HepG2 (cell line): ENCODE data around the gene ARHGEF10L. TPM values are rescaled to one million over a fixed set of nuclear protein-coding genes. Genes with fewer than 3 reads are reported as not detected.

Source experiments
- CC2D1A ChIP-seq: sonication (generic); formaldehyde crosslinking; IDR thresholded peaks from 2 replicates; pipeline ENCODE4 v1.8.1; 2023; ENCODE audit warnings: mild to moderate bottlenecking, missing genetic modification reagents
- GATAD2A ChIP-seq: IDR thresholded peaks from 2 replicates; pipeline ENCODE4 v1.6.1; 2016
- ISX ChIP-seq: sonication (generic); formaldehyde crosslinking; conservative IDR thresholded peaks from 2 replicates; pipeline ENCODE4 v1.5.0; 2020; ENCODE audit warnings: missing genetic modification reagents
- MAF1 ChIP-seq: sonication (generic); formaldehyde crosslinking; IDR thresholded peaks from 2 replicates; pipeline ENCODE4 v1.5.0; 2020; ENCODE audit warnings: missing genetic modification reagents, borderline replicate concordance
- NFIC ChIP-seq: IDR thresholded peaks from 2 replicates; pipeline ENCODE4 v1.6.1; 2012; ENCODE audit warnings: mild to moderate bottlenecking, low read length, inconsistent platforms
- POLR2G ChIP-seq: fragments of 200-400 bp; formaldehyde crosslinking; IDR thresholded peaks from 2 replicates; pipeline ENCODE4 v1.6.1; 2018; ENCODE audit warnings: mild to moderate bottlenecking, low read depth, low read length, moderate library complexity
- RBFOX2 ChIP-seq: fragments of 200-400 bp; formaldehyde crosslinking; IDR thresholded peaks from 2 replicates; pipeline ENCODE4 v1.6.1; 2017; ENCODE audit warnings: low read depth, mild to moderate bottlenecking, low read length
- SYNCRIP ChIP-seq: fragments of 200-400 bp; formaldehyde crosslinking; IDR thresholded peaks from 2 replicates; pipeline ENCODE4 v1.6.1; 2018; ENCODE audit warnings: mild to moderate bottlenecking, low read depth, low read length; ENCODE audit not compliant: insufficient read depth
- TBL1XR1 ChIP-seq: fragments of 150-350 bp; IDR thresholded peaks from 2 replicates; pipeline ENCODE4 v1.6.1; 2014; ENCODE audit warnings: borderline replicate concordance, low read length; ENCODE audit not compliant: partially characterized antibody
- TGIF2 ChIP-seq: IDR thresholded peaks from 2 replicates; pipeline ENCODE4 v1.6.1; 2016; ENCODE audit warnings: control low read depth, missing compliant biosample characterization
- YEATS2 ChIP-seq: sonication (generic); formaldehyde crosslinking; IDR thresholded peaks from 2 replicates; pipeline ENCODE4 v1.4.0; 2020; ENCODE audit warnings: missing genetic modification reagents, borderline replicate concordance
- ZNF446 ChIP-seq: sonication (generic); formaldehyde crosslinking; IDR thresholded peaks from 2 replicates; pipeline ENCODE4 v1.5.0; 2020; ENCODE audit warnings: mild to moderate bottlenecking, missing genetic modification reagents
- ZNF616 ChIP-seq: sonication (generic); formaldehyde crosslinking; IDR thresholded peaks from 2 replicates; pipeline ENCODE4 v1.5.0; 2020; ENCODE audit warnings: low read depth, mild to moderate bottlenecking, missing genetic modification reagents
- polyA plus RNA-seq, 8 experiments: library from polyadenylated mRNA; depleted of rRNA in 3 of 8; stranded (reverse) in 7 of 8; unstranded in 1 of 8; fragments of >200 nt; fragmentation: Illumina TruSeq in 4 of 8; extraction: Trizol in 4 of 8; gene quantifications; 2 replicates each; pipeline versions ENCODE4 v1.2.1 to v1.2.3, GENCODE V29; 2011 to 2016; ENCODE audit warnings: low read depth in 4 of 8, missing spikeins in 1 of 8, mixed read lengths in 1 of 8; ENCODE audit not compliant: insufficient read depth in 1 of 8
- total RNA-seq, 5 experiments: library from RNA; depleted of rRNA; stranded (reverse); fragments of >200 nt; fragmentation: Illumina TruSeq; extraction: Trizol; gene quantifications; 2 replicates each; pipeline ENCODE4 v1.2.3, GENCODE V29; 2016; ENCODE audit warnings: low read depth in 1 of 5
- TF ChIP-seq, protein P1 (sequence below): sonication (generic); formaldehyde crosslinking; IDR thresholded peaks from 2 replicates; pipeline ENCODE4 v1.5.1; 2020; ENCODE audit warnings: missing genetic modification reagents, mild to moderate bottlenecking, borderline replicate concordance
- TF ChIP-seq, protein P2 (sequence below): sonication (generic); formaldehyde crosslinking; IDR thresholded peaks from 2 replicates; pipeline ENCODE4 v1.5.1; 2020; ENCODE audit warnings: mild to moderate bottlenecking, moderate library complexity, missing genetic modification reagents
- TF ChIP-seq, protein P3 (sequence below): sonication (generic); formaldehyde crosslinking; IDR thresholded peaks from 2 replicates; pipeline ENCODE4 v1.4.0; 2020; ENCODE audit warnings: mild to moderate bottlenecking, missing genetic modification reagents
- TF ChIP-seq, protein P4 (sequence below): sonication (generic); formaldehyde crosslinking; conservative IDR thresholded peaks from 2 replicates; pipeline ENCODE4 v1.4.0; 2020; ENCODE audit warnings: missing genetic modification reagents

The ARHGEF10L gene
- total and polyA plus RNA-seq, 2 of the 13 experiments (the other 11 are each of a cell fraction or from before 2014, with no cell fraction given), result 46.5 to 78.3 TPM

DNA sequence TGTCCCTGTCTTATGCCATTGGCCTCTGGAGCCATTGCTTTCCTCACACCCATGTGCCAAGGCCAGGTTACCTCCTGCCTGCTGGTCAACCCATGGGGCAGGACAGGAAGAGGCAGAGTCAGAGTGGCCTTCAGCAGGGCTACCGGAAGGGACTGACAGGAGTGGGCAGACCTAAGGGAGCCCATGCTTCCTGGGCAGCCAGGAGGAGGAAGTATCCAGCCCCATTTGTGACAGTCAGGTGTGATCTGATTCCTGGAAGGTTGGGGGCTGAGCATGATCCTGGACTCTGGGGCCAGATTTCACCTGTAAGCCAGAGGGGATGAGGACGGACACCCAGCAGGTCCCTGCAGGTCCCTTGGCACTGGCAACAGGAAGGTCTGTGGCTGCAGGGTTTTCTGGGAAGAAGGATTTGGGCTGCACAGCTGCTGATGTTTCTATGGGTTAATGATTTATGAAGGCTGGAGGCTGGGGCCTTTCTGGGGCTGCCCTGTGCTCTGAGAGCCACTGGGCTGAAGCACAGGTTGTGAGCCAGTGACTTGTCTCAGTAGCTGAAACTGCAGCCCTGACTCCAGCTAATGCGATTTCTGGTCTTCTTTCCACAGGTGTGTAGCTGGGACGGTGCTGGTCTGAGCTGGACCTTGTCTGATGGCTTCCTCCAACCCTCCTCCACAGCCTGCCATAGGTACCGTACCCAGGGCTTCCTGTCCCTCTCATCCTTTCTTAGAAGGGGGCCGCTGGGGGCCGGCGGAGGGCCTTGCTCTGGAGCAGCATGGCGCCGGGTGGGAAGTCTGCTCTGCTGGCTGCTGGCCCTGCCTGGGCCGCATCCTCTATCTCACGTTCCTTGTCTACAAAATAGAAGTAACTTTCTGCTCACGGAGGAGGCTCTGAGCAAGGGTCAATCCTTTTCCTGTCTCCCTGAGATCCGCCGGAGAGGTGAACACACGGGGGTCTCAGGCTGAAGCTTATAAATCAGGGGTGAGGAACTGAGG, 40.7 kb downstream of the ARHGEF10L start (continued):
- TF ChIP-seq, protein P1, sequence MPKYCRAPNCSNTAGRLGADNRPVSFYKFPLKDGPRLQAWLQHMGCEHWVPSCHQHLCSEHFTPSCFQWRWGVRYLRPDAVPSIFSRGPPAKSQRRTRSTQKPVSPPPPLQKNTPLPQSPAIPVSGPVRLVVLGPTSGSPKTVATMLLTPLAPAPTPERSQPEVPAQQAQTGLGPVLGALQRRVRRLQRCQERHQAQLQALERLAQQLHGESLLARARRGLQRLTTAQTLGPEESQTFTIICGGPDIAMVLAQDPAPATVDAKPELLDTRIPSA (CRISPR knock-in tag), result no peak; the same call in 1 of the 2 replicates
- peak; percentile 67 for TF ChIP-seq GATAD2A (CRISPR knock-in tag)
- peak; percentile 98 for TF ChIP-seq POLR2G
- no peak for TF ChIP-seq SYNCRIP
- TF ChIP-seq TGIF2 (CRISPR knock-in tag), result no peak; the same call in none of the 2 replicates
- no peak for TF ChIP-seq NFIC
- TF ChIP-seq RBFOX2, result peak; percentile 52; the same call in 1 of the 2 replicates
- 0 out of 2 replicates have a peak, but pooled peaks have one; percentile 59 for TF ChIP-seq MAF1 (CRISPR knock-in tag)
- no peak for TF ChIP-seq CC2D1A (CRISPR knock-in tag)
- peak; percentile 34 for TF ChIP-seq TBL1XR1
- peak; percentile 43; the same call in 1 of the 2 replicates for TF ChIP-seq YEATS2 (CRISPR knock-in tag)
- TF ChIP-seq, protein P2, sequence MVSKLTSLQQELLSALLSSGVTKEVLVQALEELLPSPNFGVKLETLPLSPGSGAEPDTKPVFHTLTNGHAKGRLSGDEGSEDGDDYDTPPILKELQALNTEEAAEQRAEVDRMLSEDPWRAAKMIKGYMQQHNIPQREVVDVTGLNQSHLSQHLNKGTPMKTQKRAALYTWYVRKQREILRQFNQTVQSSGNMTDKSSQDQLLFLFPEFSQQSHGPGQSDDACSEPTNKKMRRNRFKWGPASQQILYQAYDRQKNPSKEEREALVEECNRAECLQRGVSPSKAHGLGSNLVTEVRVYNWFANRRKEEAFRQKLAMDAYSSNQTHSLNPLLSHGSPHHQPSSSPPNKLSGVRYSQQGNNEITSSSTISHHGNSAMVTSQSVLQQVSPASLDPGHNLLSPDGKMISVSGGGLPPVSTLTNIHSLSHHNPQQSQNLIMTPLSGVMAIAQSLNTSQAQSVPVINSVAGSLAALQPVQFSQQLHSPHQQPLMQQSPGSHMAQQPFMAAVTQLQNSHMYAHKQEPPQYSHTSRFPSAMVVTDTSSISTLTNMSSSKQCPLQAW (CRISPR knock-in tag), result peak; percentile 99
- TF ChIP-seq ISX (CRISPR knock-in tag), result 0 out of 2 replicates have a peak, but pooled peaks have one; percentile 35
- peak; percentile 53; the same call in 1 of the 2 replicates for TF ChIP-seq ZNF616 (CRISPR knock-in tag)
- no peak for TF ChIP-seq ZNF446 (CRISPR knock-in tag)
- TF ChIP-seq, protein P3, sequence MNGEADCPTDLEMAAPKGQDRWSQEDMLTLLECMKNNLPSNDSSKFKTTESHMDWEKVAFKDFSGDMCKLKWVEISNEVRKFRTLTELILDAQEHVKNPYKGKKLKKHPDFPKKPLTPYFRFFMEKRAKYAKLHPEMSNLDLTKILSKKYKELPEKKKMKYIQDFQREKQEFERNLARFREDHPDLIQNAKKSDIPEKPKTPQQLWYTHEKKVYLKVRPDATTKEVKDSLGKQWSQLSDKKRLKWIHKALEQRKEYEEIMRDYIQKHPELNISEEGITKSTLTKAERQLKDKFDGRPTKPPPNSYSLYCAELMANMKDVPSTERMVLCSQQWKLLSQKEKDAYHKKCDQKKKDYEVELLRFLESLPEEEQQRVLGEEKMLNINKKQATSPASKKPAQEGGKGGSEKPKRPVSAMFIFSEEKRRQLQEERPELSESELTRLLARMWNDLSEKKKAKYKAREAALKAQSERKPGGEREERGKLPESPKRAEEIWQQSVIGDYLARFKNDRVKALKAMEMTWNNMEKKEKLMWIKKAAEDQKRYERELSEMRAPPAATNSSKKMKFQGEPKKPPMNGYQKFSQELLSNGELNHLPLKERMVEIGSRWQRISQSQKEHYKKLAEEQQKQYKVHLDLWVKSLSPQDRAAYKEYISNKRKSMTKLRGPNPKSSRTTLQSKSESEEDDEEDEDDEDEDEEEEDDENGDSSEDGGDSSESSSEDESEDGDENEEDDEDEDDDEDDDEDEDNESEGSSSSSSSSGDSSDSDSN (CRISPR knock-in tag), result peak; percentile 58
- TF ChIP-seq, protein P4, sequence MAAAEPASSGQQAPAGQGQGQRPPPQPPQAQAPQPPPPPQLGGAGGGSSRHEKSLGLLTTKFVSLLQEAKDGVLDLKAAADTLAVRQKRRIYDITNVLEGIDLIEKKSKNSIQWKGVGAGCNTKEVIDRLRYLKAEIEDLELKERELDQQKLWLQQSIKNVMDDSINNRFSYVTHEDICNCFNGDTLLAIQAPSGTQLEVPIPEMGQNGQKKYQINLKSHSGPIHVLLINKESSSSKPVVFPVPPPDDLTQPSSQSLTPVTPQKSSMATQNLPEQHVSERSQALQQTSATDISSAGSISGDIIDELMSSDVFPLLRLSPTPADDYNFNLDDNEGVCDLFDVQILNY (CRISPR knock-in tag), result no peak
